ENCODE results near the gene HPS5.

DNA sequence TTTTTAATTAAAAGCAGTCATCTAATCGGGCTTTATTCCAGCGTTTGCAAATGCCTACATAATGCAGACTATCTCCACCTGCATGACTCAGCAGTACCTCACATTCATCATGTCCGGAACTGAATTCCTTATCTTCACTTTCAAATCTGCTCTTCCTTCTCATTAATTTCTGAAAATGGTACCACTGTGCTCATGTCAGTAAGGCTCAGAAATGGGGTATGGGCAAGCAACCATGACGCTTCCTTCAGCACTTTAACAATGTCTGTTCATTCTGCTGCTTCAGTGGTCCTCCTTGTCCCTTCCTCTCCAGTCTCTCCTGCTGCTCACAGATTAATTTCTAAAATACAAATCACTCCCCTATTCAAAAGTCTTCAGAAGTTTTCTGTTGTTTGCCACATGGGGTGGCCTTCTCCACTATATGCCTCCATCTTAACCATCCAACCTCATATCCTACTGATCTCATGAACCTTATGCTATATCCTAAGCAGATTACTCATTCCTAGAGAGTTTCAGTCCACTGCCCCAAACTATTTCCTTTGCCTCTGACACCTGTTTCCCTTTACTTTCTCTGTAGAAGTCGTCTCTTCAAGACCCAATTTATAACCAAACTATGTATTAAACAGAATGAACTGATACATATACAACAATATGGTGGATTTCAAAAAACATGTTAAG, 7.4 kb upstream of the HPS5 start:
- TF ChIP-seq, protein P1, sequence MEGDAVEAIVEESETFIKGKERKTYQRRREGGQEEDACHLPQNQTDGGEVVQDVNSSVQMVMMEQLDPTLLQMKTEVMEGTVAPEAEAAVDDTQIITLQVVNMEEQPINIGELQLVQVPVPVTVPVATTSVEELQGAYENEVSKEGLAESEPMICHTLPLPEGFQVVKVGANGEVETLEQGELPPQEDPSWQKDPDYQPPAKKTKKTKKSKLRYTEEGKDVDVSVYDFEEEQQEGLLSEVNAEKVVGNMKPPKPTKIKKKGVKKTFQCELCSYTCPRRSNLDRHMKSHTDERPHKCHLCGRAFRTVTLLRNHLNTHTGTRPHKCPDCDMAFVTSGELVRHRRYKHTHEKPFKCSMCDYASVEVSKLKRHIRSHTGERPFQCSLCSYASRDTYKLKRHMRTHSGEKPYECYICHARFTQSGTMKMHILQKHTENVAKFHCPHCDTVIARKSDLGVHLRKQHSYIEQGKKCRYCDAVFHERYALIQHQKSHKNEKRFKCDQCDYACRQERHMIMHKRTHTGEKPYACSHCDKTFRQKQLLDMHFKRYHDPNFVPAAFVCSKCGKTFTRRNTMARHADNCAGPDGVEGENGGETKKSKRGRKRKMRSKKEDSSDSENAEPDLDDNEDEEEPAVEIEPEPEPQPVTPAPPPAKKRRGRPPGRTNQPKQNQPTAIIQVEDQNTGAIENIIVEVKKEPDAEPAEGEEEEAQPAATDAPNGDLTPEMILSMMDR (conservative IDR thresholded peaks at IDR 0.05; ENCODE audit: low read length): no peak
- TF ChIP-seq EZH2phosphoT487 (IDR thresholded peaks at IDR 0.05; ENCODE audit: borderline replicate concordance): no peak
